ENCODE data around the gene ZNF3. TPM values are rescaled to one million over a fixed set of nuclear protein-coding genes. Genes with fewer than 3 reads are reported as not detected.

The ZNF3 gene
- total and polyA plus RNA-seq, 9 of the 15 experiments (the other 6 are each of a cell fraction or from before 2014, with no cell fraction given): 30.0 to 64.9 (median 51.5) TPM

- no peak for DNase-seq (ENCODE audit: extremely low read depth in 1 of 4, low spot score in 3 of 4)
- Histone ChIP-seq H3K36me3 (ENCODE audit: control insufficient read depth, insufficient read depth, low read length) (peaks cover 52% of the 10 kb centered on the region), H3K4me1 (replicated peaks in 1 of 2; ENCODE audit: control insufficient read depth in 2 of 2, insufficient read depth in 2 of 2, low read length in 2 of 2) (peaks cover 5 to 15% of the 10 kb centered on the region in 2 experiments; a peak in 3 of 5 replicates), H3K9me1 (ENCODE audit: control insufficient read depth, insufficient read depth, low read length) (no peaks in the 10 kb centered on the region), H3K9me3 (replicated peaks; ENCODE audit: control insufficient read depth, insufficient read depth, low read depth, low read length) (peaks cover 21% of the 10 kb centered on the region), H3K79me2 (ENCODE audit: control insufficient read depth, insufficient read depth, low read length) (no peaks in the 10 kb centered on the region), H3K4me3 (no peak overlapping the region), H2AFZ (ENCODE audit: low read depth, low read length) (no peak overlapping the region), H3K27ac (ENCODE audit: extremely low read depth, low read depth, low read length) (no peak overlapping the region), H3K27me3 (ENCODE audit: control insufficient read depth in 2 of 2, insufficient read depth in 2 of 2, low read length in 2 of 2) (no peaks in the 10 kb centered on the region), H3K4me2 (ENCODE audit: insufficient read depth, low read length) (no peak overlapping the region), H3K9ac (ENCODE audit: insufficient read depth in 1 of 2, low read depth in 2 of 2, low read length in 2 of 2) (no peak overlapping the region), H4K20me1 (replicated peaks; ENCODE audit: control insufficient read depth, insufficient read depth, low read length) (no peaks in the 10 kb centered on the region)
- no peak for TF ChIP-seq DDX20 (tag; IDR thresholded peaks at IDR 0.05; ENCODE audit: low read depth)
- TF ChIP-seq POLR2A (conservative IDR thresholded peaks at IDR 0.05): 0 out of 2 replicates have a peak, but pooled peaks have one; percentile 17
- ChIA-PET CTCF (ENCODE audit: low intra/inter-chr PET ratio) (no interaction called here), POLR2A (interaction anchor here (0.6 to 1.5 kb wide), 9 partner anchors 9 to 464 kb away, joined by 3 to 7 read pairs (median 4); partner anchors contain the start of gene ZKSCAN1)
- no peak for ATAC-seq
- intact Hi-C loops (cut with micrococcal nuclease) (no loop called here), in situ Hi-C loops (cut with MboI) (no loop called here)
- no TSS peak for BruUV-seq (replicated peaks)
- no peak for FAIRE-seq
- WGBS (ENCODE audit: insufficient coverage, low coverage, missing lambda C conversion rate): 86% methylated on average over 7 of the region's 7 CpGs
Measured at GRCh38 chr7:100066953-100067352, 14.6 kb downstream of the ZNF3 start.

- WGBS (ENCODE audit: insufficient coverage, low coverage, missing lambda C conversion rate): 18% methylated on average over 8 of the region's 8 CpGs
- Histone ChIP-seq H3K79me2 (ENCODE audit: control insufficient read depth, insufficient read depth, low read length) (no peaks in the 10 kb centered on the region), H3K9me1 (ENCODE audit: control insufficient read depth, insufficient read depth, low read length) (no peaks in the 10 kb centered on the region), H3K27me3 (ENCODE audit: control insufficient read depth in 2 of 2, insufficient read depth in 2 of 2, low read length in 2 of 2) (no peaks in the 10 kb centered on the region), H3K36me3 (ENCODE audit: control insufficient read depth, insufficient read depth, low read length) (peaks cover 45% of the 10 kb centered on the region), H3K9ac (ENCODE audit: insufficient read depth in 1 of 2, low read depth in 2 of 2, low read length in 2 of 2) (no peak overlapping the region), H2AFZ (ENCODE audit: low read depth, low read length) (no peak overlapping the region), H4K20me1 (replicated peaks; ENCODE audit: control insufficient read depth, insufficient read depth, low read length) (no peaks in the 10 kb centered on the region), H3K4me3 (no peak overlapping the region), H3K27ac (ENCODE audit: extremely low read depth, low read depth, low read length) (no peak overlapping the region), H3K4me1 (replicated peaks in 1 of 2; ENCODE audit: control insufficient read depth in 2 of 2, insufficient read depth in 2 of 2, low read length in 2 of 2) (peaks cover 5 to 19% of the 10 kb centered on the region in 2 experiments; a peak in 3 of 5 replicates), H3K4me2 (ENCODE audit: insufficient read depth, low read length) (peak overlapping the region; percentile 30; the same call in 1 of the 2 replicates), H3K9me3 (replicated peaks; ENCODE audit: control insufficient read depth, insufficient read depth, low read depth, low read length) (peaks cover 8% of the 10 kb centered on the region)
- FAIRE-seq (no peak), ATAC-seq (peak; percentile 69), DNase-seq (ENCODE audit: extremely low read depth in 1 of 4, low spot score in 3 of 4) (peak; percentile 57 to 74 (median 63))
- ChIA-PET POLR2A (interaction anchor here (1.2 to 4.6 kb wide), 2 partner anchors 8 to 10 kb away, joined by 3 to 32 read pairs; no protein-coding TSS in a partner anchor), CTCF (ENCODE audit: low intra/inter-chr PET ratio) (no interaction called here)
- in situ Hi-C loops (cut with MboI) (no loop called here), intact Hi-C loops (cut with micrococcal nuclease) (no loop called here)
- BruUV-seq (replicated peaks): no TSS peak
- no peak for TF ChIP-seq CBFB (CRISPR knock-in tag; IDR thresholded peaks at IDR 0.05)
- no peak for TF ChIP-seq ELK3 (CRISPR knock-in tag; IDR thresholded peaks at IDR 0.05)
- TF ChIP-seq ESRRB (CRISPR knock-in tag; IDR thresholded peaks at IDR 0.05; ENCODE audit: borderline replicate concordance): no peak
- no peak for TF ChIP-seq EGR1 (conservative IDR thresholded peaks at IDR 0.05)
- TF ChIP-seq NR2C1 (IDR thresholded peaks at IDR 0.05): peak; percentile 81
- peak; percentile 76 for TF ChIP-seq NR2C1 (tag; IDR thresholded peaks at IDR 0.05)
- no peak for TF ChIP-seq ETS1 (conservative IDR thresholded peaks at IDR 0.05; ENCODE audit: control insufficient read depth, low read depth, low read length)
- TF ChIP-seq MAX (CRISPR knock-in tag; IDR thresholded peaks at IDR 0.05): 0 out of 2 replicates have a peak, but pooled peaks have one; percentile 35
- no peak for TF ChIP-seq ZNF274 (IDR thresholded peaks at IDR 0.05; ENCODE audit: borderline replicate concordance, low read depth, low read length)
- TF ChIP-seq KDM1A (IDR thresholded peaks at IDR 0.05): peak in 1 of 2 experiments; percentile 12; a peak in 2 of 4 replicates
- no peak for TF ChIP-seq ZNF347 (CRISPR knock-in tag; IDR thresholded peaks at IDR 0.05; ENCODE audit: low read depth)
- TF ChIP-seq CCAR2 (IDR thresholded peaks at IDR 0.05; ENCODE audit: low read depth, low read length): no peak
Measured at GRCh38 chr7:100065452-100066186, 15.9 kb downstream of the ZNF3 start.
